ENCODE data around the gene PLS1.

PLS1 gene

GRCh38 chr3:142624341-142625152 lies 28.4 kb downstream of the PLS1 start:
- no peak overlapping the region for H3K4me3 ChIP-seq (ENCODE audit: low read depth, low read length)
- DNase-seq (ENCODE audit: low read depth), result no peak

GRCh38 chr3:142625153-142625440 lies 28.9 kb downstream of the PLS1 start:
- no peak for DNase-seq (ENCODE audit: low read depth)
- no peak for TF ChIP-seq CTCF (IDR thresholded peaks at IDR 0.05; ENCODE audit: insufficient read depth, low read depth, low read length, missing control alignments)
- H3K4me3 ChIP-seq (ENCODE audit: low read depth, low read length), result no peak overlapping the region

More at GRCh38 chr3:142624341-142625152, 28.4 kb downstream of the PLS1 start:
- no peak for TF ChIP-seq CTCF (IDR thresholded peaks at IDR 0.05; ENCODE audit: insufficient read depth, low read depth, low read length, missing control alignments)

GRCh38 chr3:142626971-142627370 lies 30.8 kb downstream of the PLS1 start:
- no peak for DNase-seq (ENCODE audit: low read depth)
- H3K4me3 ChIP-seq (ENCODE audit: low read depth, low read length), result no peak overlapping the region
- no peak for TF ChIP-seq CTCF (IDR thresholded peaks at IDR 0.05; ENCODE audit: insufficient read depth, low read depth, low read length, missing control alignments)

- no peak overlapping the region for H3K4me3 ChIP-seq (ENCODE audit: low read depth, low read length)
- DNase-seq (ENCODE audit: low read depth), result peak; percentile 21
- TF ChIP-seq CTCF (IDR thresholded peaks at IDR 0.05; ENCODE audit: insufficient read depth, low read depth, low read length, missing control alignments), result no peak
These were observed 32.6 kb downstream of the PLS1 start for GRCh38 chr3:142628801-142629200.

GRCh38 chr3:142633073-142633472 lies 36.9 kb downstream of the PLS1 start:
- H3K4me3 ChIP-seq (ENCODE audit: low read depth, low read length), result no peak overlapping the region
- no peak for DNase-seq (ENCODE audit: low read depth)
- no peak for TF ChIP-seq CTCF (IDR thresholded peaks at IDR 0.05; ENCODE audit: insufficient read depth, low read depth, low read length, missing control alignments)

- TF ChIP-seq CTCF (IDR thresholded peaks at IDR 0.05; ENCODE audit: insufficient read depth, low read depth, low read length, missing control alignments), result no peak
- no peak overlapping the region for H3K4me3 ChIP-seq (ENCODE audit: low read depth, low read length)
- DNase-seq (ENCODE audit: low read depth), result no peak
These were observed 39.9 kb downstream of the PLS1 start for GRCh38 chr3:142636050-142636449.

GRCh38 chr3:142636664-142637063 lies 40.5 kb downstream of the PLS1 start:
- H3K4me3 ChIP-seq (ENCODE audit: low read depth, low read length), result no peak overlapping the region
- no peak for DNase-seq (ENCODE audit: low read depth)
- no peak for TF ChIP-seq CTCF (IDR thresholded peaks at IDR 0.05; ENCODE audit: insufficient read depth, low read depth, low read length, missing control alignments)
